Measurements from ENCODE around the gene BEX2.

BEX2 gene

DNA sequence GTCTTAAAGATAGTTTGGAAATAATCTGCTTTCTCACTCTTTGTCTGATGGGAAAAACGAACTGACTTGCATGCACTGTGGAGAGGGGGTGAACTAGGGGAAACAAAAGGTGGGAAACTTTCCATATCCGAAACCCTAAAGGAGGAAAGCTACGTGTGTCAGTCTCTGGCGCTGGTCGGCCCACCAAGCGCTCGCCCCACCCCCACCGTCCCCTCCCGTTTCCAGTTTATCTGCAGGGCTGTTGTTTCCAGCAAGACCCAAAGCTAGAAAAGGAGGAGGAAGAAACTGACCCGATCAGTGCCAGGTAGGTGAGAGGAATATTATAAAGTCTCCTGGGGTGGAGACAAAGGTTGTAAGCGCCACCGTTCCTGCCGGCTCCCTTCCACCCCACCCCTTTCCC lies 46.1 kb upstream of the BEX2 start:
- Histone ChIP-seq H3K9me3 (ENCODE audit: insufficient read depth, low read length, severe bottlenecking) (no peaks in the 10 kb centered on the region), H3K4me3 (ENCODE audit: low read depth in 1 of 2, low read length in 2 of 2) (peak overlapping the region; percentile 55 to 91), H3K9ac (ENCODE audit: low read depth, low read length) (peak overlapping the region; percentile 69), H3K36me3 (ENCODE audit: insufficient read depth, low read length) (0 out of 2 replicates have a peak, but pooled peaks cover 5% of the 10 kb centered on the region), H3K79me2 (ENCODE audit: insufficient read depth, low read length) (peaks cover 4% of the 10 kb centered on the region; the same call in 1 of the 2 replicates), H3K27ac (ENCODE audit: low read length) (peak overlapping the region; percentile 73), H2AFZ (ENCODE audit: low read depth, low read length) (peak overlapping the region; percentile 93), H3K4me1 (ENCODE audit: insufficient read depth, low read length) (peaks cover 14% of the 10 kb centered on the region), H3K27me3 (ENCODE audit: insufficient read depth, low read length, poor library complexity) (no peaks in the 10 kb centered on the region), H3K4me2 (ENCODE audit: insufficient read depth, low read length) (peak overlapping the region; percentile 77), H4K20me1 (ENCODE audit: insufficient read depth, low read length) (no peaks in the 10 kb centered on the region)
- DNase-seq (peak; percentile 14), ATAC-seq (ENCODE audit: insufficient read depth, low read depth) (peak; percentile 69)
- TF ChIP-seq, protein P1, sequence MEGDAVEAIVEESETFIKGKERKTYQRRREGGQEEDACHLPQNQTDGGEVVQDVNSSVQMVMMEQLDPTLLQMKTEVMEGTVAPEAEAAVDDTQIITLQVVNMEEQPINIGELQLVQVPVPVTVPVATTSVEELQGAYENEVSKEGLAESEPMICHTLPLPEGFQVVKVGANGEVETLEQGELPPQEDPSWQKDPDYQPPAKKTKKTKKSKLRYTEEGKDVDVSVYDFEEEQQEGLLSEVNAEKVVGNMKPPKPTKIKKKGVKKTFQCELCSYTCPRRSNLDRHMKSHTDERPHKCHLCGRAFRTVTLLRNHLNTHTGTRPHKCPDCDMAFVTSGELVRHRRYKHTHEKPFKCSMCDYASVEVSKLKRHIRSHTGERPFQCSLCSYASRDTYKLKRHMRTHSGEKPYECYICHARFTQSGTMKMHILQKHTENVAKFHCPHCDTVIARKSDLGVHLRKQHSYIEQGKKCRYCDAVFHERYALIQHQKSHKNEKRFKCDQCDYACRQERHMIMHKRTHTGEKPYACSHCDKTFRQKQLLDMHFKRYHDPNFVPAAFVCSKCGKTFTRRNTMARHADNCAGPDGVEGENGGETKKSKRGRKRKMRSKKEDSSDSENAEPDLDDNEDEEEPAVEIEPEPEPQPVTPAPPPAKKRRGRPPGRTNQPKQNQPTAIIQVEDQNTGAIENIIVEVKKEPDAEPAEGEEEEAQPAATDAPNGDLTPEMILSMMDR (IDR thresholded peaks at IDR 0.05; ENCODE audit: borderline replicate concordance, extremely low read depth, low read length, poor library complexity, severe bottlenecking) = no peak
- TF ChIP-seq EZH2 (IDR thresholded peaks at IDR 0.05; ENCODE audit: borderline replicate concordance, low read depth, low read length, severe bottlenecking) = no peak

DNA sequence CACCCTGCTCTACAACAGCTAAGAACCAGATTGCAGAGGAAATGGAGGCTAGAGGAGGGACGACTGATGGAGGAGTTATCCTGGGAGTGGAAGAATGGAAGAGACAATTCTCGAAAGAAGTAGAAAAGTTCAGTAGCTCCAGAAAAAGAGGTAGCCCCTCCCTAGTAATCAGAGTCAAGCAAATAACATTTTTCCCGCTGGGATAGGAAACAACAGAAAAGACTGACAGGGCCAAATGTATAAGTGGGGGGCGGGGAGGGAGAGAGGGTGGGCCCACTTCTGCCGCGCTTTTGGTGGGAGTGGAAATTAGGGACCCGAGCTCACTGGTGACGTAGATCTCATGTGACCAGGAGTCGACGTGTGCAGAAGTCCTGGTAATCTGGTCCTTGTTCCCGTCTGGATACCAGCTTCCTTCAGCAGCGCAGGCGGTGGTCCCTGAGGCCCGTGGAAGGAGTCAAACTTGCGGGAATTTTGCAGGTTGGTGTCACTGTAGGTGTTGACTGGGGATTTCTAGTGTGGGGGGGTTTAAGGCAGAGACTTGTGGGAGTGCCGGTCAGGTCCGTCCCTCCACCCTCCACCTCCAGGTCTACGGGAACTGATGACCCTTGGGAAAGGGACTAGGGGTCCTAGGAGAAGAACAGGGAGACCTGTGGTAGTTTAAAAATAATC lies 45.5 kb upstream of the BEX2 start, which contains the start of gene TCEAL9:
Gene TCEAL9 (plus strand): TSS at position 377 of the 669 bp plus-strand sequence. CDS start 1,179 bp downstream, outside the sequence.
- DNase-seq (peak; percentile 55), ATAC-seq (ENCODE audit: insufficient read depth, low read depth) (peak; percentile 84)
- peak within 1 kb of the TSS; percentile 93 for H2AFZ ChIP-seq (ENCODE audit: low read depth, low read length)

DNA sequence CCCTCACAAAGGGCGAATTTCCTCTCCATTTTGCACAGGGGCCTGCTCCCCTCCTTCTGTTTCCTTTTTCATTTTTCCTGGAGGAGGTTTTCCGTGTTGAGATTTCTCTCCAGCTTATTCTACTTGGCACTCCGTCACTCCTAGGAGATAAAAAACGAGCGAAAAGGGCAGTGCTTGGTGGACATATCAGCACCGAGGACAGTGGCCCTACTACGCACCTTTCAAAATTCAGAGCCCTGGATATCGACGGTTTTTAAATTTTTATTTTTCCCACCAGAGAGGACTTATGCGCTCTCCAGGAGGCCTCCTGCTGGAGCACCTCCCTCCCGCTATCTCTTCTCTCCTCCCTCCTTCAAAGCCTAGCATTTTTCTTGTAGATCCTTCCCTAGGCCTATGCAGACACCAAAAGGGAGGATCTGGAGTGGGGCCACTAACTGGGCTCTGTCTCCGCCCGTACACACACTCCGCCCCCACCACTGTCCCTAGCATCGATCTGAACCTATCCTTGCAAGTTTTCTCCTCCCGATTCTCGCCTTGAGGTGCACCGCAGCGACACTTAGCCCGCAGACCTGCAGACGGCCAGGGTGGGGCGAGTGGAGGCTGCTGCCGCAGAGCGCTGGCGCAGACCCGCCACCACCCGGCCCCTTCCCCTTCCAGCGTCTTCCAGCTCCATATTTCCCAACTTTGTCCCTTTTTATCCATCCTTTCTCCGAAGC lies 37.0 kb upstream of the BEX2 start:
- no peak overlapping the region for H3K4me3 ChIP-seq (ENCODE audit: low read depth in 1 of 2, low read length in 2 of 2)
- no peaks in the 10 kb centered on the region for H3K27me3 ChIP-seq (ENCODE audit: insufficient read depth, low read length, poor library complexity)
- no peaks in the 10 kb centered on the region for H3K79me2 ChIP-seq (ENCODE audit: insufficient read depth, low read length)
- no peak for ATAC-seq (ENCODE audit: insufficient read depth, low read depth)
- H3K9ac ChIP-seq (ENCODE audit: low read depth, low read length) = no peak overlapping the region
- no peak for DNase-seq
- no peaks in the 10 kb centered on the region for H3K36me3 ChIP-seq (ENCODE audit: insufficient read depth, low read length)
- no peaks in the 10 kb centered on the region for H3K9me3 ChIP-seq (ENCODE audit: insufficient read depth, low read length, severe bottlenecking)
- no peaks in the 10 kb centered on the region for H4K20me1 ChIP-seq (ENCODE audit: insufficient read depth, low read length)
- H3K27ac ChIP-seq (ENCODE audit: low read length) = no peak overlapping the region
- no peaks in the 10 kb centered on the region for H3K4me1 ChIP-seq (ENCODE audit: insufficient read depth, low read length)
- no peak overlapping the region for H2AFZ ChIP-seq (ENCODE audit: low read depth, low read length)
- H3K4me2 ChIP-seq (ENCODE audit: insufficient read depth, low read length) = no peak overlapping the region
- TF ChIP-seq, protein P1 (IDR thresholded peaks at IDR 0.05; ENCODE audit: borderline replicate concordance, extremely low read depth, low read length, poor library complexity, severe bottlenecking) = no peak
- TF ChIP-seq EZH2 (IDR thresholded peaks at IDR 0.05; ENCODE audit: borderline replicate concordance, low read depth, low read length, severe bottlenecking) = no peak

More for the DNA sequence above, 45.5 kb upstream of the BEX2 start, which contains the start of gene TCEAL9:
- H3K79me2 ChIP-seq (ENCODE audit: insufficient read depth, low read length) = peaks cover 4% of the 10 kb centered on the region; the same call in 1 of the 2 replicates
- H3K27me3 ChIP-seq (ENCODE audit: insufficient read depth, low read length, poor library complexity) = no peaks in the 10 kb centered on the region
- no peaks in the 10 kb centered on the region for H3K9me3 ChIP-seq (ENCODE audit: insufficient read depth, low read length, severe bottlenecking)
- TF ChIP-seq, protein P1 (IDR thresholded peaks at IDR 0.05; ENCODE audit: borderline replicate concordance, extremely low read depth, low read length, poor library complexity, severe bottlenecking) = no peak
- TF ChIP-seq EZH2 (IDR thresholded peaks at IDR 0.05; ENCODE audit: borderline replicate concordance, low read depth, low read length, severe bottlenecking) = no peak
- H3K4me3 ChIP-seq (ENCODE audit: low read depth in 1 of 2, low read length in 2 of 2) = peak within 1 kb of the TSS; percentile 55 to 91
- H3K4me1 ChIP-seq (ENCODE audit: insufficient read depth, low read length) = peaks cover 14% of the 10 kb centered on the region
- H3K36me3 ChIP-seq (ENCODE audit: insufficient read depth, low read length) = 0 out of 2 replicates have a peak, but pooled peaks cover 5% of the 10 kb centered on the region
- H3K9ac ChIP-seq (ENCODE audit: low read depth, low read length) = peak within 1 kb of the TSS; percentile 69
- peak within 1 kb of the TSS; percentile 77 for H3K4me2 ChIP-seq (ENCODE audit: insufficient read depth, low read length)
- no peaks in the 10 kb centered on the region for H4K20me1 ChIP-seq (ENCODE audit: insufficient read depth, low read length)
- H3K27ac ChIP-seq (ENCODE audit: low read length) = peak within 1 kb of the TSS; percentile 73
